GM12865 (cell line): ENCODE results near the gene MIEF1.

Experiments used
- DNase-seq: peaks from one replicate; pipeline ENCODE4 v3.0.0; 2010; ENCODE audit warnings: low read depth
- H3K4me3 ChIP-seq: 2 replicates; pipeline ENCODE4 v1.5.1; 2011; ENCODE audit warnings: mild to moderate bottlenecking, low read depth, low read length, control low read depth
- TF ChIP-seq, protein P1 (sequence below): IDR thresholded peaks from 2 replicates; pipeline ENCODE4 v1.5.1; 2011; ENCODE audit warnings: low read length, control low read depth, low read depth, inconsistent platforms; ENCODE audit not compliant: insufficient read depth; ENCODE audit errors: missing control alignments

Gene MIEF1

DNA sequence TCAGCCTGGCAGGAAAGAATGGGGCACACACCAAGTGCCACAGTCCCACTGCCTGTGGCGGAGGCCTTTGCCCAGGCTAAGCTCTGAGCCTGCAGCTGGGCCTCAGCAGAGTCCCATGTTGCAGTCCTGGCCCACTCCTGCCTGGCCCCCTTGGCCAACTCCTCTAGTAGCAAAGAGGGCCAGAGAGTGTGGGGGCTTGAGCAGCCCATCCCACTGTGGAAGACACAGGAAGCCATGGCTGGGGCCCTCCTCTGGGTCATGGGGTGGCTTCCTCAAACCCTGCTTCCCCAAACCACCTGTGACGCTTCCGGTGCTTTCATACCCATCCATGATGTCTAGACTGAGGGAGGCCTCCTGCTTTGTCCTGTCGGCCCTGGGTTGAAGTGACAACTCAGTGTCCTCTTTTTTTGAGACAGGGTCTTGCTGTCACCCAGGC lies 24.7 kb downstream of the MIEF1 start:
- peak; percentile 57 for DNase-seq
- H3K4me3 ChIP-seq = no peak overlapping the region
- TF ChIP-seq, protein P1, sequence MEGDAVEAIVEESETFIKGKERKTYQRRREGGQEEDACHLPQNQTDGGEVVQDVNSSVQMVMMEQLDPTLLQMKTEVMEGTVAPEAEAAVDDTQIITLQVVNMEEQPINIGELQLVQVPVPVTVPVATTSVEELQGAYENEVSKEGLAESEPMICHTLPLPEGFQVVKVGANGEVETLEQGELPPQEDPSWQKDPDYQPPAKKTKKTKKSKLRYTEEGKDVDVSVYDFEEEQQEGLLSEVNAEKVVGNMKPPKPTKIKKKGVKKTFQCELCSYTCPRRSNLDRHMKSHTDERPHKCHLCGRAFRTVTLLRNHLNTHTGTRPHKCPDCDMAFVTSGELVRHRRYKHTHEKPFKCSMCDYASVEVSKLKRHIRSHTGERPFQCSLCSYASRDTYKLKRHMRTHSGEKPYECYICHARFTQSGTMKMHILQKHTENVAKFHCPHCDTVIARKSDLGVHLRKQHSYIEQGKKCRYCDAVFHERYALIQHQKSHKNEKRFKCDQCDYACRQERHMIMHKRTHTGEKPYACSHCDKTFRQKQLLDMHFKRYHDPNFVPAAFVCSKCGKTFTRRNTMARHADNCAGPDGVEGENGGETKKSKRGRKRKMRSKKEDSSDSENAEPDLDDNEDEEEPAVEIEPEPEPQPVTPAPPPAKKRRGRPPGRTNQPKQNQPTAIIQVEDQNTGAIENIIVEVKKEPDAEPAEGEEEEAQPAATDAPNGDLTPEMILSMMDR = no peak

DNA sequence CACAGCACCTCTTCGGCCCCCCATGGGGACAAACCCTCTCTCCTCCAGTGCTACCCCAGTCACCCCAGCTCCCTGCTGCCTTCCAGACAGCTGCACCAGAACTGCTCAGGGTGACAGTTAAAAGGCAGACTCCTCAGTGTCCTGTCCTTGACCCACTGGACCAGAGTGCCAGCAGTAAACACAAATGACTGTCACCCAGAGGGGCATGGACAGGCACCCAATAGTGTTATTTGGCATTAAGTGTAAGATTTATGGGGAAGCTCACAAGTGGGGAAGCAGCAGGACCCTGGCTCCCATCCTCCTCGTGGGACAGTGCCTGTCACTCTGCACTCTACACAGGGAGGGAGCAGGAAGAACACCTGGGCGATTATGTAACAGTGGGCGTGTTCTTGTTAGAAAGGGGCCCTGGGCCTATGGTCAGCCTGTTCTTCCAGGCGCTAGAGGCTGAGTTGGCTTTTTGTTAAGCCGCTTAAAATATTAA lies 25.4 kb downstream of the MIEF1 start:
- TF ChIP-seq, protein P1 = no peak
- H3K4me3 ChIP-seq = peak overlapping the region; percentile 72
- peak; percentile 57 for DNase-seq

DNA sequence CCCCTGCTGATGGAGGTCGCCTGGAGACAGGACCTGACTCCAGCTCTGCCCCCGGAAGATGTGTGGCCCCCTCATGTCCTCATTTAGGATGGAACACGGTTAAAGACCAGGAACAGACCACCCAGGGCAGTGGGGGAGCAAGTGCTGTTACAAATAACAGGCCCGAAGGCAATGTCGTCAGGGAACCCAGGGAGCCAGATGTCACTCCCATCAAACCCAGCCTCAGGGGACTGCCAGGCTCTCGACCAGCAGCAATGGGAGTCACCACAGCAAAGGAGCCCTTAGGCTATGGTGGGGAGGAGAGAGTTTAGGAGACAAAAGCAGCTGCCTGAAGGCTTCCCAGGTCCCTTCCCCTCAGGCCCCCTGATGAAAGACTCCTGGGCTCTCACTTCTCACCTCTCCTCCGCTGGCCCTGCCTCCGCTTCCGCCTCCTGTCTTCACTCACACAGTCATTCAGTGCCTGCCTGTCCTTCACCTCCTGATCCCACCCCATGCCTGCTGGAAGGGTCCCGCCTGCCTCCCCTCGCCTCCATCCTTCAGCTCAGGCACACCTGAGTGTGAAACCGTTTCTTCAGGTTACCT lies 26.1 kb downstream of the MIEF1 start:
- TF ChIP-seq, protein P1 = no peak
- peak overlapping the region; percentile 72 for H3K4me3 ChIP-seq
- DNase-seq = peak; percentile 80

DNA sequence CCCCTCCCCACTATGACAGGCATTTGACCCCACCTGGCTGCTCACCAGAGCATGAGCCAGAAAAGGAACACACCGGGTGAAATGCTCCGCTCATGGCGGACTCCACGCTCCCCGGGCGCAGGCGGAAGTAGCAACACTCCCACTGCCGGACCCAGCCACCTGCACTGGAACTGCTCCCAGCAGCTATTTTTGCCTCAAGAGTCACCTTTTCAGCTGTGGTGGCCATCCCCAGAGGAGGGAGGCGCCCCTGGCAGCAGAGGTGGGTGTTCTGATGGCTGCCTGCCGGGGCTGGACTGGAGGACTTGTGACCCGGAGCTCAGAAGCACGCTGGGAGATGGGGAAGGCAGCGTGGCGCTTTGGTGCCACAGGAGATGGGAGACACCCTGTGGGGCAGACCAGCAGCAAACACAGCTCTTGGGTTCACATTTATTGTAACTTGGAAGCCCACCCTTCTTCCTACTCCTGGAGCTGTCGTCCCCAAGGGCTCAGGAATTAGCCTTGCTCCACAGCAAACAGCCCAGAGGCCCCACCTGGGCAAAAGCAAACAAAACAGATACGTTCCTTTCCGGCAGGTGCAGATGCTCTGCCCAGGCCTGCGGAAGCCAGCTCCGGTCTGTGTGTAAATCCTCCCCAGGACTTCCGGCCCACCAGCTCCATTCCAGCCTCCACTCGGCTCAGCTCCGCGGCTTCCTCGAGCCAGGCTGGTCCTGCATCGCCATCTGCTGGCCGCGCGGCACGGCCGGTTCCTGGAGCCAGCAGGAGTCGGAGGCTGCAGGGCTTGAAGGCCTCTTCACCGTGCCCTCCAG lies 26.8 kb downstream of the MIEF1 start:
- peak overlapping the region; percentile 72 for H3K4me3 ChIP-seq
- TF ChIP-seq, protein P1 = peak; percentile 100
- peak; percentile 98 for DNase-seq

DNA sequence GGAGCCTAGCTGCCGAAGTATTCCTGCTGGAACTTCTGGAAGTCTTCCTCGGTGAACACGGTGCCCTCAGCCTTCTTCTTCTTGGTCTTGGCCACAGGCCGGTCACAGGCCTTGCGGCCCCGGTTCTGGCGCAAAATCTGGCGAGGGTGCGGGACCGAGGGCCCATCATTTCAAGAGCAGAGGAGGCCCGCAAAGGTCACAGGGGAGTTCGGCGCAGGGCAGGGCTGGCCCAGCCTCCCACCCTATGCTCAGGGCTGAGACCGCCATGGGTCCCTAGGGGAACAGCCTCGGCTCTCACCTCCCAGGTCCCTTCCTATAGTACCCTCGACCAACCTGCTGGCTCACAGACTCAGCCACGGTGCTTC lies 27.4 kb downstream of the MIEF1 start:
- TF ChIP-seq, protein P1 = no peak
- H3K4me3 ChIP-seq = peak overlapping the region; percentile 72
- DNase-seq = no peak

DNA sequence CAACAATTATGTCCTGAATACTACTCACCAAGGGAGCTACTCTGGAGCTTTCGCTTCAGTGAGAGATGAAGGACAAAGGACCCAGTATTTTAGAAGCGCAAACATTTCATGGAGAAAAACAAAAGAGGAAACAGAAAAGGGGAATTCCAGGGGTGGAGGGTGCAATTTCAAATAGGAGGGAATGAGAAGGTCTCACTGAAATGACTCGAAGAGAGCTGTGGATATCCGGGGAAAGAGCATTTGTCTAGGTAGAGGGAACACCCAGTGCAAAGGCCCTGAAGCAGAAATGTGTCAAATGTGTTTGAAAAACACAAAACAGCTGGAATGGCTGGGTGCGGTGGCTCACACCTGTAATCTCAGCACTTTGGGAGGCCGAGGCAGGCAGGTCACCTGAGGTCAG lies 28.0 kb downstream of the MIEF1 start:
- peak overlapping the region; percentile 72 for H3K4me3 ChIP-seq
- no peak for DNase-seq
- TF ChIP-seq, protein P1 = no peak
